Measurements from ENCODE around the gene MREG.
A peak's percentile ranks its signal among the peaks of the same experiment; 100 is the strongest.

Gene MREG, protein sequence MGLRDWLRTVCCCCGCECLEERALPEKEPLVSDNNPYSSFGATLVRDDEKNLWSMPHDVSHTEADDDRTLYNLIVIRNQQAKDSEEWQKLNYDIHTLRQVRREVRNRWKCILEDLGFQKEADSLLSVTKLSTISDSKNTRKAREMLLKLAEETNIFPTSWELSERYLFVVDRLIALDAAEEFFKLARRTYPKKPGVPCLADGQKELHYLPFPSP

DNA sequence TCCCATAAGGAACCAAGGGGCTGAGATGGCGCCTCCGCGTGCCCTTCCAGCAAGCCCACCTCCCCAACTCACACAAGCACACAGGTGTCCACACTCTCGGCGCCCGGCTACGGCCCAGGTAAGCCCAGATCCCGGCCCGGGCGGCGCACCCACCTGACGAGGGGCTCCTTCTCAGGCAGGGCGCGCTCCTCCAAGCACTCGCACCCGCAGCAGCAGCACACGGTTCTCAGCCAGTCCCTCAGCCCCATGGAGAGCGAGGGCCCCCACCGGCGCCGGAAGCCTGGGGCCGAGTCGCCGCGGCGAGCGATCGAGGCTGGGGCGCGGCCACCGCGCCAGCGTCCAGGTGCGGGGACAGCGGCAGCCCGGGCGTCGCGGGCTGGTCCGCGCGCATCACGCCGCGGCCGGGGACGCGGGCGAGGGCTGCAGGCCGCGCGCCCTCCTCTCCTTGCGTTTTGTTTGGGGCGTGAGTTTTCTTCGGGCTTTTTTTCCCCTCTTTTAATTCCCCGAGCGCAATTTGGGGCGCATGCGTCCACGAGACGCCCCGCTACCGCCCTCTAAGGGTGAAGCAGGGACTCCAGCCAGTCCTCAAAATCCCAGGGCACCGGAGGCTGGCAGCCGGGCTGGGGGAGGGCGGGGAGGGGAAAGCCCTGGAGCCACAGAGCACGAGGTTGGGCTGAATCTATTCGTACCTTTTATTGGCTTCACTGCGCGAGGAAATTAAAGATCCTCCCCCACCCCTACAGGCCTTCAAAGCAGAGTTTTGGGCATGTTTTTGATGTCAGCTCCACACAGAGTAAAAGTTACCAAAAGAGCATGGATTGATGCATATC lies at the start of gene MREG:
Gene MREG (minus strand): TSS at position 472 of the 830 bp plus-strand sequence. CDS start 224 bp downstream, at position 248.
- DNase-seq (ENCODE audit: low spot score), result peak; percentile 88

DNA sequence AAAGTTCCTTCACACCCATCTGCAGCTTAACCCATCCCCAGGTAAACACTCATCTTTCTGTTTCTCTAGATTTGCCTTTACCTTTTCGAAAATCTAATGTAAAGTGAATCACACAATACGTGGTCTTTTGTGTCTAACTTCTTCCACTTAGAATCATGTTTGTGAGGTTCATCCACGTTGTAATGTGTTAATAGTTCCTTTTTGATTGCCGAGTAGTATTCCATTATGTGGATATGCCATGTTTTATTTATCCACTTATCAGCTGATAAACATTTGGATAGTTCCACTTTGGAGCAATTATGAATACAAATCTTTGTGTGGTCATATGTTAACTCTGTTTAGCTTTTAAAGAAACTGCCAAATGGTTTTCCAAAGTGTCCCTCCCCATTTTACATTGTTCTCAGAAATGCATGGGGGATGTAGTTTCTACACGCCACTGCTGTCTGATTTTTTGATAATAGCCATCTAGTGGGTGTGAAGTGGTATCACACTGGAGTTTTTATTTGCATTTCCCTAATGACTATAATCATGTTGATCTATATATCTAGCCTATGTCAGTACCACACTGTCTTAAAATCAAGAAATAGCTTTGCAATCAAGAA lies 46.0 kb upstream of the MREG start:
- DNase-seq (ENCODE audit: low spot score), result peak; percentile 23

DNA sequence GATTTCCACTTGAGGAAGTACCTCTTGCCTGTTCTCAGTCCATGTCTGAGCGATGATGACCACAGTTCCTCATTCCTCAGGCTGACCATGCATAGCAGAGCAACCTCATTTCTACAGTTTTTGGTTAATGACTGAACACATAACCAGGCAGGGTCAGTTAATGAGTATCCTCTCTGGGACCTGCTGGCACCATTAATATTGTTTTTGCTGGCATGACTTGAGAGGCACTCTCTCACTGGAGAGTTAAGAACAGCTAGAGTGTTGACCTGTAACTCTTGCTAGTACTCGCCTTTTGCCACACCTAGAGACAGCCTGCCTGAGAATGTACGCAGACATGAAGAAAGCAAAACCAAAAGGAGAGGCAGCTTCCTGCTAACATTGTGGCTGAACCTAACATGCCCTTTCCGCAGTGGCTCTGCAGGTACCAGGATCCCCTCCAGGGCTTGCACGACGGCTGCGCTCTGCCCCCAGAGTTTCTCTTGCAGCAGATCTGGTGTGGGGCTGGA lies 44.4 kb upstream of the MREG start:
- DNase-seq (ENCODE audit: low spot score), result no peak

DNA sequence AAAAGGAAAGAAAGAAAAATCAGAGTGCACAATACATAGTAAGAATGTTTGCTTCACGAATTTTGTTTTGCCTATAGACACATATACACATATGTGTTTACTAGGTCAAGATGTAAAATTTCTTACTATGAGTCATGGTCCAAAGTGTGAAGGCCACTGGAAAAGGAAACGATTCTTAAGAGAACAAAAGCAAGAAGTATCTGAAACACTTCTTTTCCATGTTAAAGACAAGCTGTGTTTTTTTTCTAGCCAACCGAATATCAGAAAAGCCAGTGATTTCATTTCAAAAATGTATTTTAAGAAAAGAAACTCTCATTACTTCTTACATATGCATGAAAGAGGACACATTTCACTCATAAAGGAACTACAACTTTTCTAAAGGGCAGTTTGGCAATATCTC lies 43.4 kb upstream of the MREG start:
- DNase-seq (ENCODE audit: low spot score), result no peak

DNA sequence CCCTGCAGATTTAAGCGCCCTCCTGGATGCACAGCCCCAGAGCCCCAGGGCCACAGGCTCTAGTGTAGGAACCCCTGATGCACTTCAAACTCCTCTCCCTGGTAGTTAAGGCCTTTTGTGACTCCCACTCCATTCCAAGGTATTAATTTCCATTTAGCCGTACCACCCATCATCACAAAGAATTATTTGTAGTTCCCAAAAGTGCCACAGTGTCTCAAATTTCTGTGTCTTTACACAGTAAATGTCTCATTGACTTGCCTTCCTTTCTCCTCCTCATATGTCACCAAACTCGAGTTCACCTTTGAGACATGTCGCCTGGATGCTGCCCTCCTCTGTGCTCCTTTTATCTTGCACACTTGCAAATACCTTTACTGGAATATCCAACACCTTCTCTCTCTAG lies 42.3 kb upstream of the MREG start:
- DNase-seq (ENCODE audit: low spot score), result no peak

DNA sequence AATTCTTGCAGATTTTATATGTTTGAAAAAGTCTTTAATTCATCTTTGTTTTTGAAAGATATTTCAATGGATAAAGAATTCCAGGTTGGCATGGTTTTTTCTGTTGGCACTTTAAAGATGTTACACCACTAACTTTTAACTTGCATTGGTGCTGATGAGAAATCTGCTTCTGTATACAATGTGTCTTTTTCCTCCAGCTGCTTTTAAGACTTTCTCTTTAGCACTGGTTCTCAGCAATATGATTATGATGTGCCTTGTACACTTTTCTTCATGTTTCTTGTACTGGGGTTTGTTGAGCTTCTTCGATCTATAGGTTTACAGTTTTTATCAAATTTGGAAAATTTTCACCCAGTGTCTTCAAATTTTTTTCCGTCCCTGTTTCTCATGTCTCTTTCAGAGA lies 39.1 kb upstream of the MREG start:
- no peak for DNase-seq (ENCODE audit: low spot score)

DNA sequence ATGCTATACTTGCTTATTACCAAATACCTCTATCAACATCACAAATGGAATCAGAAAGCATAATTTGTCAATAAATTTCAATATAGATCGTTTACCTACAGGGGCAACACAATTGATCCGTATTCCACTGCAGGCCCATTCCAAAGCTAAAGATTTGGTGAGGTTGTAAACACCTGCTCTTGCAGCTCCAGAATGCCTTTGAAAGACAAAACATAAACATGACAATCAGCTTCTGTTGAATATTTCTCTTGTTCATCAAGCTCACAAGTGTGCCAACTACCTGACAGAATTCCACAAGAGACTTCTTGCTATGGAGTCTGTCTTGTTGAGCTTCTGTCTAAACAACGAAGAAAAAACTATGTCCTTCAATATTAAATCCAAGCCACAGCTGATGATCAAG lies 38.0 kb upstream of the MREG start:
- no peak for DNase-seq (ENCODE audit: low spot score)

DNA sequence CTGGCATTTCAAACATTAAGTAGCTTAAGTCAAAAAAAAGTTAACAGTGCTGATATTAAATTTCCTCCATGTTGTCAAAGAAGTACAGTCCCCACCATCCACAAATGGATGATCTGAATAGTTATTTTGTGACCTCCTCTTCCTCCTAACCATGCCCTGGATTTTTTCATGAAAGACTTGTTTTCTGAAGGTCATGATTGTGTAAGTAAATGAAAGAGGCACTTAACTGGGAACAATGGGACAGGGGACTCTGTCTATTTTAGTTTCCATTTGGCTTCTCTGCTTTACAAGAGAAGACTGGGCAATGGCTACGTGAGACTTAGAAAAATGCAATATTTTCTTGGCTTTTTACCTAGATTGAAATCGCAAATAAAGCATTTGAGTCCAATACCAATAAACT lies 36.1 kb upstream of the MREG start:
- DNase-seq (ENCODE audit: low spot score), result no peak

DNA sequence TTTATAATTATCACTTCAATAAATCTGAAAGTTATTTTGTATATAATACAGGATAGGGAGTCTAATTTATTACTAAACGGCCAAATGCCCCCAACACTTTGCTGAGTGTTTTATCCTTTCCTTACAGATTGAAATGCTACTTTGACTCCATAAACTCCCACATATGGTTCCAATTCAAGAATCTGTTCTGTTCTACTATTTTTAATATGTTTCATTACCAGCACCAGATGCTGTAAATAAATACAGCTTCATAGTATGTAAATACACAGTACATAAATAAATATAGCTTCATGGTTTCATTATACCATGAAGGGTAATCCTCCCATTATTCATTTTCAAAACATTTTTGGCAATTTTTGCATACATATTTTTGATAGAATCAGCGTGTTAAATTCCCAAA lies 34.0 kb upstream of the MREG start:
- DNase-seq (ENCODE audit: low spot score), result no peak

DNA sequence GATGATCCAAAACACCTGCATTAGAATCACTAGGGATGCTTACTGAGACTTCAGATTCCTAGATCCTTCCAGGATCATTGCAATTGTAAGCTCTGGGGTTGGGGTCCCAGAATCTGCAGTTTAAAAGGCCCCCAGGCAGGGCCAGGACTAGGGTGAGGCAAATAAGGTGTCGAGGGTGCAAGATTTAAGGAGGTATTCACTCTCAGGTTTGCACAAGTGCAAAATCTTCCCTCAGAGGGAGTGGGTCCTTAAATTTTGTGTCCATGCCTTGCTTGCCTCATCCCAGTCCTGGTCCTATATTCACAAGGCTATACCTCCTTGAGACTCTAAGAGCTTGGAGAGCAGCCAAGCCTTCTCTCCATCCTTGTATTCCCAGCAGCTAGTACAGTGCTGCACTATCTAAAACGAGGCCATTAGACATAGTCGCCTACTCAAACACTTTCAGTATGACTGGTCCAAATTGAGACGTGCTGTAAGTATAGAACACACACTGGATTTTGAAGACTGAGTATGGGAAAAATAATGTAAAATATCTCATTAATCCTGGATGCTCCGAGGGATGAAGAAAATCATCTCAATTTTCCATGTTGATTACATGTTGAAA lies 31.6 kb upstream of the MREG start:
- DNase-seq (ENCODE audit: low spot score), result no peak

DNA sequence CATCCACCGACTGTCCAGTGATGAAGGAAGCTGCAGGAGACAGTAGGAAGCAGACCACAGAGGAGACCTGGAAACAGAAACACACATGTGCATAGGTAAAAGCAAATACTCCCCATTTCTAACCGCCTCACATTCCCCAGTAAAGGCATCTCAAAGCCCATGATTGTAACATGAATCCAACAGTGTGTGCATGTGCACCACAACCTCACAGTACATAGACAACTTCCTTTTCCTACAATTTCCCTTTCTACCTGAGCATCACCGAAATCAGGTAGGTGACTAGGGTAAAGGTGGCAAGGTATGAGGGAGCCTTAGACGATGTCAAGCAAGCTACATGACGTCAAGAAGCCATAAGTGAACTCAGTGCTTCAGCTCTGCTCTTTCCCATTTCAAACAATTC lies 30.6 kb upstream of the MREG start:
- no peak for DNase-seq (ENCODE audit: low spot score)

DNA sequence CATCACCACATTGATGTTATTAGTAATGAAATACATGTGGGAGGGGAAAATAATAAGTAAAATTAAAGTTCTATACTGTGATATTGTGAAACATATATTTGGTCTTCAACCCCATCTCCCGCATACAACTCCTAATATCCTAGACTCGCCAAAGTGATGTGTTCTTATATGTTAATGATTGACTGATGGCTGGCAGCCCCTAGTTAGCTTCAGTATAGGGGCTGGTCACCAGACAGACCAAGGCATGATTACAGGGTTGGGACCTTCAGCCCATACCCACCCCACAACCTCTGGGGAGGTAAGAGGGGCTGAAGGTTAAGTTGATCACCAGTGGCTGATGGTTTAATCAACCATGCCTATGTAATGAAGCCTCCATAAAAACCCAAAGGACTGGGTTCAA lies 28.1 kb upstream of the MREG start:
- DNase-seq (ENCODE audit: low spot score), result no peak

DNA sequence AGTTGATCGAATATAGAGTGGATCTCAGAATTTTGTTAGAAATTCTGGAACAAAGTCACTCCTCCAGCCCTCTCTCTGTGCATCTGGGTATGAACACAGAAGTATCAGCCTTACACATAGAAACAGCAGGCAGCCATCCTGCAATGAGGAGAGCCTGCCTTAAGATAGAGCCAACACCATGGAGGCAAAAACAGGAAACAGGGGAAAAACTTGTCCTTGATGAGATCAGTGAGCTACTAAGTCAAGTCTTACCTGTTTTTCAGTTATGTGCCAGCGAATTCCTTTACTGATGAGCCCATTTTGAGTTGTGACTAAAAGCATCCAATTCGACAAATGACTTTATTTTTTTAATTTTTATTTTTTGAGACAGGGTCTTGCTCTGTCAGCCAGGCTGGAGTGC lies 26.6 kb upstream of the MREG start:
- no peak for DNase-seq (ENCODE audit: low spot score)

DNA sequence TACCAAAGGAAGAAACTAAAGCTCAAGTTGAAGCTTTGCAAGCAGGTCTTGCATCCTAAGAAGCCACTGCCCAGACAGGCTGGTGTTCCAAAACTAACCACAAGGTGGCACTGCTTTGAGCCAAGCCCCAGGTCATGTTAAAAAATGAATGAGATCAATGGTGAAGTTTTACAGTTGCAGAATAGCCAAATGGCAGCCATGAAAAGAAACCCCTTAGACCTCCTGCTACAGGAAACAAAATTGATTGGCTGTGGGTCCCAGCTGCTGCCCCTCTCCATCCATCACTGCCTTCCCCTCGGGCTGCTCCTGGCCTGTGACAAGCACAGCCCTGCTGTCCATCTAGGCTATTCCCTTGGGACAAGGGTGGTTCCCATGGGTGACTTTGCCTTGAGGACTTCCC lies 20.7 kb upstream of the MREG start:
- peak; percentile 60 for DNase-seq (ENCODE audit: low spot score)

DNA sequence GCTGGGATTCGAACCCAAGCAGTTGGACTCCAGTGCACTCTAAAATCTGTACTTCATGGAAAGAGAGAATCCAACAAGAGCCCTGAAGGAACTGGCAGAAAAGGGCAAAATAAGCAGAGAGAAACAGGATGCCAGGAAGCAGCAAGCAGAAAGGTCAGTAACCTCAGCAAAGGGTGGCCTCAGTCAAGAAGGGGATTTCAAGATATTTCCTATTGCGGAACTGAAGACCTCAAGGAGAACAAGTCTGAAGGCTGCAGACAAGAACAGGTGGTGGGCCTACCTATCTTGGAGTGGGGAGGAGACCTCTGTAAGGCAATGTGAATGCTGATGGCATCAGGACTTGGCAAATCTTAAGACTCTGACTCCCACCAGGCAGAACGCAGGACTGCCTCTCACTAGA lies 20.1 kb upstream of the MREG start:
- DNase-seq (ENCODE audit: low spot score), result no peak

DNA sequence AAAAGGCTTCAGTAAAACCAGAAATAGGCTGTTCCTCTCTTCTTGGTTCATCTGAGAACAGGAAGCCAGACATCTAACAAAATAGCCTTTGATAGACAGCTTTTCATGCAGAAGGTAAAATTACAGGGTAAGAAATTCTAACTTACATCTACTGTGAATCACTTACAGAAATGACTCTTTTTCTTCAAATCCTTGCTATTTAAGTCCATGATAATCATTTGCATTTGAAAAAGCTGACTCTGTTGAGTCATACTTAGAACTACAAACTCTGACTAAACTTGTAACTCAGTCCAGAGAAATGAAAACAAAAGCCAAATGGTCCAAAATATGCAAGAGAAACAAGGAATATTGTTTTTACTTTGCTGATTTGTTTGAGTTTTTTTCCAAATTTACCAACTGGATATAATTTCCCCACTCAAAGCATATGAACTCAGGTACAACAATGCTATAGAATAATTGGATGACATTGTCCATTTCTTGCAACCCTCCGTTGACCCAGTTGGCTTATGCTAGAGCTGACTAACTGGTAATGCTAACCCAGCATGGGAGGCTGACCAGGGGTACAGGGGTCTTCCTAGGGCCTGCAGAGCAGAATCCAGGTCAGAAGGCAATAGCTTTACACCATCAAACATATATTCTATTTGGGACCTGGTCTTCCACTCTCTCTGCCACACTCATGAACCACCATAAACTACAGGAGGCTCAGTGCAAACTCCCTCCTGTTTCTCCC lies 18.8 kb upstream of the MREG start:
- DNase-seq (ENCODE audit: low spot score), result peak; percentile 71

DNA sequence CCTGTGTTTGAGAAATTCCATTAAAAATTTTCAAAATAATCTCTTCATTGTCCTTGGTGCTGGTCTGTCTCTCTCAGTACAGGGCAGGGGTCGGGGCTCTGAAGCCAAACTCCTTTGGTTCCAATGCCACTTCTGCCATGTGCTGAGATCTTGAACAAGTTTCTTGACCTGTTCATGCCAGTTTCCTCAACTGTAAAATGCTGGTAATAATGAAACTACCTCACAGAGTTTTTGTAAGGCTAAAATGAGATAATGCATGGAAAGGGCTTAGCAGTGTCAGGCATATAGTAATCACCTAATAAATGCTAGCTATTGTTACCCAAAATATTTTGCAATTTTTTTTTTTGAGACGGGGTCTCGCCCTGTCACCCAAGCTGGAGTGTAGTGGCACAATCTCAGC lies 16.9 kb upstream of the MREG start:
- no peak for DNase-seq (ENCODE audit: low spot score)

DNA sequence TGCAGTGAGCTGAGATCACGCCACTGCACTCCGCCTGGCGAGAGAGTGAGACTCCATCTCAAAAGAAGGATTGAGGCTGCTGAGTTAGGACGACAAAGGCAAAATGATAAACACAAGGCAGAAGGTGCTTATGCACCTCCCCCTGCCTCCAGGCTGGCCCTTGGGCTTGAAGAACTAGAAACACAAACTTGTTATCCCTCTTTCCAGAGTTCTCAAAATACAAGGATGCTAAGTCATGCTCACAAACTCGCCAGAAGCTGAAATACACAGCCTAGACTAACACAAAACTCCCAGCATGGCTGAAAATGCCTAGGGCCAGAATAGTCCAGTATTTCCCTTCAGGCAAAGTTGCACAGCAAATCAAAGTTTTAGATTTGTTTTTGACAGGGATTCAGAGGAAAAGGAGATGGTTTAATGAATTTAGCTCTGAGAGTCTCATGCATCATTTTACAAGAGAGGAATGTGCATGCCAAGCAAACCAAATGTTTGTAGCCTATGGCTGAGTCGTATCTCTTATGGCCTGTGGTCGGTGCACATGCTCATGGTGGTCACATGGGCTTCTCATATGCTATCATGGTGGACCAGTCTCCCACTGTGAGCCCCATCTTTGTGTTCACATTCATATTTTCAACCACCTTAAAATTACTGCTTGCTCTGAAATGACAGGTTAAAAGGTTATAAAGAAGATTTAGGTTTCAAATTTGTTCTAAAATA lies 16.2 kb upstream of the MREG start:
- no peak for DNase-seq (ENCODE audit: low spot score)

DNA sequence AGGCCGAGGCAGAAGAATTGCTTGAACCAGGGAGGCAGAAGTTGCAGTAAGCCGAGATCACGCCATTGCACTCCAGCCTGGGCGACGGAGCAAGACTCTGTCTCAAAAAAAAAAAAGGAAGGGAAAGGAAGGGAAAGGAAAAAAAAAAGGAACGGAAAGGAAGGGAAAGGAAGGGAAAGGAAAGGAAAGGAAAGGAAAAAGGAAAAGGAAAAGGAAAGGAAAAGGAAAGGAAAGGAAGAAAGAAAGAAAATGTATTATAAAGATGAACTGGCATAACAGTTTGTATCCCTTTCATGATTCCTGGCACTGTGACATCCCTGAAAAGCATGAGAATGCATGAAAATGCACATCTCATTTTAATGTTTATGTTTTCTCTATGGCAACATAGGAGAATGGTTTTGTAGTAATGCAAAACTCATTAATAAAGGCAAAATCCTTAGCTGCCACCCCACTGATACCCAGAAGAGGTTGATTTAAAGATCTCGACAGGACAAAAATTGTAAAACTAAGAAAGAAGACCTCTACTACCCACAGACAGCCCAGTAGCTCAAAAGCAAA lies 11.5 kb upstream of the MREG start:
- DNase-seq (ENCODE audit: low spot score), result no peak

DNA sequence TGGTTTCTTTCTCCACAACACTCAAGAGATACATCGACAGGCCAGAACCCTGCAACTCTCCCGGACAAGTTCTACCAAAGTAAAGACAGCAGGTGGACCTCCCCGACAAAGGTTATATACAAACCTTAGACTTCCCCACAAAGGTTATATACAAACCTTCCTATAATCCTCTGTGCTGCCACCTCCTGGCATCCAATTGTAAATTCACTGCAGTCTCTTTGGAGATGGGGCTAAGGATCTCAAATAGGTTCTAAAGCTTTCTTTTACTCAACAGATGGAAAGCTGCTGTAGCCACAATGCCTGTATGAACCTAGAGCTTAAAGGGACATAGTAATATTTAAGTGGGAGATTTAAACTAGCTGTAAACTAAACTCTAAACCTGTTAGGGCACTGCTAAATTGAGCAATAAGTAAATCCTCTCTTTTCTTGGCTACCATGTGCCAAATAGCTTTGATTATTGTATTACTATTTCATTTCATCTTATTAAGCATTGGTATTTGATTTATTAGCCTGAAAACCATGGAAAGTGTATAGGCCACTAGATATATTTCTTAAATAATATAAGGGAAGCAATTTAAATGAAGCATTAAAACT lies 9.8 kb upstream of the MREG start:
- peak; percentile 73 for DNase-seq (ENCODE audit: low spot score)

Measured in RKO (cell line).